Right kidney (tissue), 1 donor: ENCODE data around the gene BRF1.

Source experiments
- DNase-seq: peaks from one replicate; pipeline ENCODE4 v3.0.0-alpha.2; 2016

Gene BRF1

GRCh38 chr14:105261781-105262180 lies 39.0 kb downstream of the BRF1 start:
- no peak for DNase-seq

- no peak for DNase-seq
Measured at GRCh38 chr14:105260959-105261358, 39.8 kb downstream of the BRF1 start.

GRCh38 chr14:105258846-105259245 lies 42.0 kb downstream of the BRF1 start:
- DNase-seq, result no peak

GRCh38 chr14:105257464-105257863 lies 43.3 kb downstream of the BRF1 start:
- DNase-seq, result no peak

- DNase-seq, result no peak
Measured at GRCh38 chr14:105256292-105256960, 44.4 kb downstream of the BRF1 start.

GRCh38 chr14:105255021-105255507 lies 45.7 kb downstream of the BRF1 start:
- DNase-seq, result no peak

- no peak for DNase-seq
Measured at GRCh38 chr14:105253329-105253682, 47.5 kb downstream of the BRF1 start.

- no peak for DNase-seq
Measured at GRCh38 chr14:105252552-105253328, 48.1 kb downstream of the BRF1 start.

- DNase-seq, result no peak
Measured at GRCh38 chr14:105251920-105252319, 48.9 kb downstream of the BRF1 start.

- no peak for DNase-seq
Measured at GRCh38 chr14:105250986-105251385, 49.8 kb downstream of the BRF1 start.

- no peak for DNase-seq
Measured at GRCh38 chr14:105250008-105250366, 50.8 kb downstream of the BRF1 start.

GRCh38 chr14:105249182-105250007 lies 51.4 kb downstream of the BRF1 start:
- DNase-seq, result peak; percentile 73

GRCh38 chr14:105248368-105249181 lies 52.2 kb downstream of the BRF1 start, which contains the start of gene BTBD6:
Gene BTBD6 (plus strand): TSS chr14:105248533. CDS start chr14:105248712, 179 bp downstream.
- DNase-seq, result no peak

GRCh38 chr14:105247715-105248367 lies 53.0 kb downstream of the BRF1 start:
- DNase-seq, result peak; percentile 86

GRCh38 chr14:105247026-105247425 lies 53.8 kb downstream of the BRF1 start:
- no peak for DNase-seq

- DNase-seq, result no peak
Measured at GRCh38 chr14:105244334-105244733, 56.5 kb downstream of the BRF1 start.

- no peak for DNase-seq
Measured at GRCh38 chr14:105241641-105242040, 59.2 kb downstream of the BRF1 start.

GRCh38 chr14:105240811-105241576 lies 59.8 kb downstream of the BRF1 start:
- no peak for DNase-seq

- DNase-seq, result no peak
Measured at GRCh38 chr14:105229099-105229655, 71.6 kb downstream of the BRF1 start.

- DNase-seq, result no peak
Measured at GRCh38 chr14:105228562-105228961, 72.2 kb downstream of the BRF1 start.
